HepG2 (cell line): ENCODE data around the gene TBC1D1. TPM values are rescaled to one million over a fixed set of nuclear protein-coding genes. Genes with fewer than 3 reads are reported as not detected.

Experiments
- ATAC-seq: fragments of 200-7000 bp; cut with Tn5 transposase; 3 replicates; pipeline ENCODE4 v1.9.1; 2020; ENCODE audit warnings: mild to moderate bottlenecking, moderate library complexity
- BruUV-seq: library from RNA; stranded (reverse); fragments of 400-500 nt; replicated peaks from 2 replicates; lab custom pipeline; 2021; lab: Mats Ljungman, UMichigan
- CTCF ChIA-PET: fragments of 300-600 bp; formaldehyde crosslinking; extraction: SDS; loops from one replicate; lab custom pipeline; 2021; ENCODE audit warnings: low total read pairs, inconsistent platforms, low intra/inter-chr PET ratio; lab: Yijun Ruan, JAX
- POLR2A ChIA-PET: fragments of 350-600 bp; sonication (Branson Sonifier 250); formaldehyde crosslinking; loops from one replicate; lab custom pipeline; 2020; ENCODE audit warnings: antibody characterized with exemption, inconsistent platforms; lab: Yijun Ruan, JAX
- DNase-seq: peaks from one replicate; pipeline ENCODE4 v3.0.0-alpha.2; 2015; ENCODE audit warnings: low spot score
- FAIRE-seq: peaks from 3 replicates; lab custom pipeline; 2011; peaks lifted over from hg19 to GRCh38; lab: Jason Lieb, UNC
- H2AFZ ChIP-seq: one replicate; pipeline ENCODE4 v1.6.1; 2011; ENCODE audit warnings: low read length, inconsistent platforms
- H3K27ac ChIP-seq: fragments of 300-600 bp; 3 replicates; pipeline ENCODE4 v1.8.0; 2011; ENCODE audit warnings: mixed run types, mild to moderate bottlenecking, mixed read lengths, low read length, inconsistent platforms; ENCODE audit not compliant: insufficient read depth; ENCODE audit errors: extremely low read length
- H3K27me3 ChIP-seq, 2 experiments: fragments of 200-600 bp in 1 of 2; 2 replicates in 1 of 2; 3 replicates in 1 of 2; pipeline versions ENCODE4 v1.6.0 to v1.8.0; 2011; ENCODE audit warnings: low read length in 2 of 2, mild to moderate bottlenecking in 2 of 2, moderate library complexity in 2 of 2, inconsistent platforms in 1 of 2; ENCODE audit not compliant: insufficient read depth in 2 of 2, control insufficient read depth in 1 of 2
- H3K36me3 ChIP-seq, 2 experiments: fragments of 200-600 bp in 1 of 2; replicated peaks in 1 of 2; 2 replicates in 1 of 2; 3 replicates in 1 of 2; pipeline versions ENCODE4 v1.5.1 to v1.8.0; 2011; ENCODE audit warnings: low read length in 2 of 2, inconsistent platforms in 1 of 2; ENCODE audit not compliant: insufficient read depth in 2 of 2, control insufficient read depth in 1 of 2
- H3K4me1 ChIP-seq: 2 replicates; pipeline ENCODE4 v1.5.1; 2012; ENCODE audit warnings: low read length, inconsistent platforms; ENCODE audit not compliant: insufficient read depth
- H3K4me2 ChIP-seq: 2 replicates; pipeline ENCODE4 v1.6.0; 2011; ENCODE audit warnings: low read depth, low read length, inconsistent platforms
- H3K4me3 ChIP-seq, 3 experiments: fragments of 200-600 bp in 1 of 3; sonication (generic), shearing (Covaris generic) in 1 of 3; replicated peaks in 1 of 3; 2 replicates each; pipeline ENCODE4 v1.5.1; 2011 to 2016; ENCODE audit warnings: low read length in 3 of 3, inconsistent platforms in 2 of 3, low read depth in 2 of 3, mild to moderate bottlenecking in 2 of 3, control low read depth in 1 of 3, mixed read lengths in 1 of 3; ENCODE audit not compliant: insufficient read depth in 1 of 3
- H3K79me2 ChIP-seq: one replicate; pipeline ENCODE4 v1.6.1; 2011; ENCODE audit warnings: low read length, inconsistent platforms; ENCODE audit not compliant: insufficient read depth
- H3K9ac ChIP-seq: 2 replicates; pipeline ENCODE4 v1.6.0; 2011; ENCODE audit warnings: mild to moderate bottlenecking, low read depth, low read length, inconsistent platforms; ENCODE audit not compliant: insufficient read depth
- H3K9me3 ChIP-seq: 2 replicates; pipeline ENCODE4 v1.5.1; 2012; ENCODE audit warnings: mild to moderate bottlenecking, low read length
- H4K20me1 ChIP-seq: 2 replicates; pipeline ENCODE4 v1.6.0; 2011; ENCODE audit warnings: inconsistent platforms, mild to moderate bottlenecking, low read length, moderate library complexity; ENCODE audit not compliant: insufficient read depth
- BHLHE40 ChIP-seq: IDR thresholded peaks from 2 replicates; pipeline ENCODE4 v1.6.1; 2011; ENCODE audit warnings: low read length, improper control_type of control experiment
- ESRRA ChIP-seq: sonication (generic); formaldehyde crosslinking; IDR thresholded peaks from 2 replicates; pipeline ENCODE4 v1.5.1; 2020; ENCODE audit warnings: mild to moderate bottlenecking, low read depth, missing genetic modification reagents
- HMGA1 ChIP-seq: sonication (generic); formaldehyde crosslinking; conservative IDR thresholded peaks from 2 replicates; pipeline ENCODE4 v1.4.0; 2020; ENCODE audit warnings: missing genetic modification reagents
- IKZF4 ChIP-seq: sonication (generic); formaldehyde crosslinking; IDR thresholded peaks from 2 replicates; pipeline ENCODE4 v1.5.1; 2020; ENCODE audit warnings: borderline replicate concordance, mild to moderate bottlenecking, low read depth, missing genetic modification reagents; ENCODE audit errors: not compliant biosample characterization
- KAT8 ChIP-seq: IDR thresholded peaks from 2 replicates; pipeline ENCODE4 v1.6.1; 2016; ENCODE audit warnings: missing genetic modification reagents, missing compliant biosample characterization
- MXI1 ChIP-seq: IDR thresholded peaks from 3 replicates; pipeline ENCODE4 v1.6.1; 2012; ENCODE audit warnings: low read depth, low read length, inconsistent platforms, borderline replicate concordance
- POLR2AphosphoS2 ChIP-seq: IDR thresholded peaks from 2 replicates; pipeline ENCODE4 v1.6.1; 2011; ENCODE audit warnings: low read depth, low read length, improper control_type of control experiment
- SNRNP70 ChIP-seq: fragments of 200-400 bp; formaldehyde crosslinking; IDR thresholded peaks from 2 replicates; pipeline ENCODE4 v1.6.1; 2017; ENCODE audit warnings: mild to moderate bottlenecking, low read depth, low read length, moderate library complexity
- SP2 ChIP-seq: sonication (generic); formaldehyde crosslinking; IDR thresholded peaks from 2 replicates; pipeline ENCODE4 v1.5.1; 2020; ENCODE audit warnings: mild to moderate bottlenecking, missing genetic modification reagents
- SP5 ChIP-seq: IDR thresholded peaks from 2 replicates; pipeline ENCODE4 v1.6.1; 2016; ENCODE audit warnings: low read depth, borderline replicate concordance
- SRY ChIP-seq: sonication (generic); formaldehyde crosslinking; IDR thresholded peaks from 2 replicates; pipeline ENCODE4 v1.8.0; 2022; ENCODE audit warnings: mild to moderate bottlenecking, missing genetic modification reagents
- TEAD2 ChIP-seq: sonication (generic); formaldehyde crosslinking; IDR thresholded peaks from 2 replicates; pipeline ENCODE4 v1.9.0; 2021; ENCODE audit warnings: missing genetic modification reagents
- TRAFD1 ChIP-seq: sonication (generic); formaldehyde crosslinking; IDR thresholded peaks from 2 replicates; pipeline ENCODE4 v1.5.1; 2020; ENCODE audit warnings: missing genetic modification reagents, mild to moderate bottlenecking, borderline replicate concordance
- ZNF274 ChIP-seq: sonication (generic); formaldehyde crosslinking; IDR thresholded peaks from 2 replicates; pipeline ENCODE4 v1.5.1; 2020; ENCODE audit warnings: mild to moderate bottlenecking, missing genetic modification reagents
- ZNF343 ChIP-seq: sonication (generic); formaldehyde crosslinking; IDR thresholded peaks from 2 replicates; pipeline ENCODE4 v1.4.0; 2020; ENCODE audit warnings: mild to moderate bottlenecking, missing genetic modification reagents
- ZNF839 ChIP-seq: sonication (generic); formaldehyde crosslinking; IDR thresholded peaks from 2 replicates; pipeline ENCODE4 v1.4.0; 2020; ENCODE audit warnings: missing genetic modification reagents, mild to moderate bottlenecking, borderline replicate concordance
- WGBS: methylation state at CpG from one replicate; pipeline ENCODE4 v1.1.6; 2017; ENCODE audit warnings: low lambda C conversion rate; 5-methylcytosine and 5-hydroxymethylcytosine counted together
- in situ Hi-C: cut with HindIII; loops from 2 replicates; pipeline ENCODE4 v1.10.0; 2017; ENCODE audit warnings: low pct_unique_long_range_greater_than_20kb; ENCODE audit not compliant: extremely low pct_ligation_motif_present
- intact Hi-C: fragments of 100-400 bp; cut with micrococcal nuclease; formaldehyde crosslinking; loops from one replicate; pipeline ENCODE4 v1.10.0; 2022; ENCODE audit not compliant: unreplicated experiment
- polyA plus RNA-seq, 8 experiments: library from polyadenylated mRNA; depleted of rRNA in 3 of 8; stranded (reverse) in 7 of 8; unstranded in 1 of 8; fragments of >200 nt; fragmentation: Illumina TruSeq in 4 of 8; extraction: Trizol in 4 of 8; gene quantifications; 2 replicates each; pipeline versions ENCODE4 v1.2.1 to v1.2.3, GENCODE V29; 2011 to 2016; ENCODE audit warnings: low read depth in 4 of 8, missing spikeins in 1 of 8, mixed read lengths in 1 of 8; ENCODE audit not compliant: insufficient read depth in 1 of 8
- total RNA-seq, 5 experiments: library from RNA; depleted of rRNA; stranded (reverse); fragments of >200 nt; fragmentation: Illumina TruSeq; extraction: Trizol; gene quantifications; 2 replicates each; pipeline ENCODE4 v1.2.3, GENCODE V29; 2016; ENCODE audit warnings: low read depth in 1 of 5
- TF ChIP-seq, protein P1 (sequence below): sonication (generic); formaldehyde crosslinking; IDR thresholded peaks from 2 replicates; pipeline ENCODE4 v1.8.0; 2022; ENCODE audit warnings: mild to moderate bottlenecking, missing genetic modification reagents, borderline replicate concordance
- TF ChIP-seq, protein P2 (sequence below): sonication (generic); formaldehyde crosslinking; IDR thresholded peaks from 2 replicates; pipeline ENCODE4 v1.8.1; 2022; ENCODE audit warnings: low read depth, mild to moderate bottlenecking, missing genetic modification reagents

Gene TBC1D1
- total and polyA plus RNA-seq, 2 of the 13 experiments (the other 11 are each of a cell fraction or from before 2014, with no cell fraction given): 37.3 to 62.8 TPM

GRCh38 chr4:38062088-38062775 is 171.3 kb downstream of the TBC1D1 start:
- H2AFZ ChIP-seq: peak overlapping the region; percentile 15
- peak; percentile 73 for DNase-seq
- peak overlapping the region; percentile 49 for H3K27ac ChIP-seq
- no peaks in the 10 kb centered on the region for H3K79me2 ChIP-seq
- H4K20me1 ChIP-seq: no peaks in the 10 kb centered on the region
- peak; percentile 78 for ATAC-seq
- ChIA-PET CTCF (interaction anchor here (0.6 to 2.0 kb wide), 5 partner anchors 117 to 669 kb away, joined by 3 to 20 read pairs (median 9); no protein-coding TSS in a partner anchor), POLR2A (interaction anchor here (1.0 to 1.3 kb wide), 4 partner anchors 10 to 72 kb away, joined by 3 to 4 read pairs (median 4); no protein-coding TSS in a partner anchor)
- H3K9ac ChIP-seq: peak overlapping the region; percentile 20; the same call in 1 of the 2 replicates
- H3K27me3 ChIP-seq: no peaks in the 10 kb centered on the region
- H3K4me2 ChIP-seq: peak overlapping the region; percentile 26; the same call in 1 of the 2 replicates
- no TSS peak for BruUV-seq
- H3K36me3 ChIP-seq: 0 out of 5 replicates have a peak, but pooled peaks cover 0 to 2% of the 10 kb centered on the region in 2 experiments
- H3K4me3 ChIP-seq: no peak overlapping the region
- H3K9me3 ChIP-seq: no peaks in the 10 kb centered on the region
- WGBS: 44% methylated on average over 11 of the region's 11 CpGs
- intact Hi-C loops: loop anchor here (1.0 to 2.0 kb wide), 5 partner anchors 71 to 669 kb away; no protein-coding TSS in a partner anchor
- FAIRE-seq: peak; percentile 93
- peaks cover 33% of the 10 kb centered on the region for H3K4me1 ChIP-seq
- in situ Hi-C loops: loop anchor here (10.0 to 25.0 kb wide), 2 partner anchors 250 to 663 kb away; no protein-coding TSS in a partner anchor
- TF ChIP-seq TEAD2 (CRISPR knock-in tag) (no peak), SRY (CRISPR knock-in tag) (no peak), BHLHE40 (0 out of 2 replicates have a peak, but pooled peaks have one; percentile 18), KAT8 (peak; percentile 50; the same call in 1 of the 2 replicates), MXI1 (0 out of 3 replicates have a peak, but pooled peaks have one; percentile 13), POLR2AphosphoS2 (no peak), SNRNP70 (no peak), ZNF274 (CRISPR knock-in tag) (no peak), ZNF839 (CRISPR knock-in tag) (no peak), ZNF343 (CRISPR knock-in tag) (no peak), ESRRA (CRISPR knock-in tag) (no peak), SP2 (CRISPR knock-in tag) (no peak), SP5 (CRISPR knock-in tag) (no peak), TRAFD1 (CRISPR knock-in tag) (no peak), HMGA1 (CRISPR knock-in tag) (no peak), IKZF4 (CRISPR knock-in tag) (no peak)
- TF ChIP-seq, protein P1, sequence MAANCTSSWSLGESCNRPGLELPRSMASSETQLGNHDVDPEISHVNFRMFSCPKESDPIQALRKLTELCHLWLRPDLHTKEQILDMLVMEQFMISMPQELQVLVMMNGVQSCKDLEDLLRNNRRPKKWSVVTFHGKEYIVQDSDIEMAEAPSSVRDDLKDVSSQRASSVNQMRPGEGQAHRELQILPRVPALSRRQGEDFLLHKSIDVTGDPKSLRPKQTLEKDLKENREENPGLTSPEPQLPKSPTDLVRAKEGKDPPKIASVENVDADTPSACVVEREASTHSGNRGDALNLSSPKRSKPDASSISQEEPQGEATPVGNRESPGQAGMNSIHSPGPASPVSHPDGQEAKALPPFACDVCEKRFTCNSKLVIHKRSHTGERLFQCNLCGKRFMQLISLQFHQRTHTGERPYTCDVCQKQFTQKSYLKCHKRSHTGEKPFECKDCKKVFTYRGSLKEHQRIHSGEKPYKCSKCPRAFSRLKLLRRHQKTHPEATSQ (CRISPR knock-in tag): no peak; the same call in 1 of the 2 replicates
- TF ChIP-seq, protein P2, sequence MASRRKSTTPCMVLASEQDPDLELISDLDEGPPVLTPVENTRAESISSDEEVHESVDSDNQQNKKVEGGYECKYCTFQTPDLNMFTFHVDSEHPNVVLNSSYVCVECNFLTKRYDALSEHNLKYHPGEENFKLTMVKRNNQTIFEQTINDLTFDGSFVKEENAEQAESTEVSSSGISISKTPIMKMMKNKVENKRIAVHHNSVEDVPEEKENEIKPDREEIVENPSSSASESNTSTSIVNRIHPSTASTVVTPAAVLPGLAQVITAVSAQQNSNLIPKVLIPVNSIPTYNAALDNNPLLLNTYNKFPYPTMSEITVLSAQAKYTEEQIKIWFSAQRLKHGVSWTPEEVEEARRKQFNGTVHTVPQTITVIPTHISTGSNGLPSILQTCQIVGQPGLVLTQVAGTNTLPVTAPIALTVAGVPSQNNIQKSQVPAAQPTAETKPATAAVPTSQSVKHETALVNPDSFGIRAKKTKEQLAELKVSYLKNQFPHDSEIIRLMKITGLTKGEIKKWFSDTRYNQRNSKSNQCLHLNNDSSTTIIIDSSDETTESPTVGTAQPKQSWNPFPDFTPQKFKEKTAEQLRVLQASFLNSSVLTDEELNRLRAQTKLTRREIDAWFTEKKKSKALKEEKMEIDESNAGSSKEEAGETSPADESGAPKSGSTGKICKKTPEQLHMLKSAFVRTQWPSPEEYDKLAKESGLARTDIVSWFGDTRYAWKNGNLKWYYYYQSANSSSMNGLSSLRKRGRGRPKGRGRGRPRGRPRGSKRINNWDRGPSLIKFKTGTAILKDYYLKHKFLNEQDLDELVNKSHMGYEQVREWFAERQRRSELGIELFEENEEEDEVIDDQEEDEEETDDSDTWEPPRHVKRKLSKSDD (CRISPR knock-in tag): no peak
